Epithelial cell of esophagus (primary cell): ENCODE results near the gene CEP57L1.
A peak's percentile ranks its signal among the peaks of the same experiment; 100 is the strongest.

Source experiments
- DNase-seq: peaks from one replicate; pipeline ENCODE4 v3.0.0; 2010; ENCODE audit warnings: low read depth
- H3K4me3 ChIP-seq: 2 replicates; pipeline ENCODE4 v1.5.1; 2011; ENCODE audit warnings: mild to moderate bottlenecking, low read length, control low read depth
- TF ChIP-seq, protein P1 (sequence below): IDR thresholded peaks from 2 replicates; pipeline ENCODE4 v1.5.1; 2011; ENCODE audit warnings: low read depth, mild to moderate bottlenecking, low read length, control low read depth, inconsistent platforms; ENCODE audit not compliant: insufficient read depth; ENCODE audit errors: missing control alignments

CEP57L1 gene

DNA sequence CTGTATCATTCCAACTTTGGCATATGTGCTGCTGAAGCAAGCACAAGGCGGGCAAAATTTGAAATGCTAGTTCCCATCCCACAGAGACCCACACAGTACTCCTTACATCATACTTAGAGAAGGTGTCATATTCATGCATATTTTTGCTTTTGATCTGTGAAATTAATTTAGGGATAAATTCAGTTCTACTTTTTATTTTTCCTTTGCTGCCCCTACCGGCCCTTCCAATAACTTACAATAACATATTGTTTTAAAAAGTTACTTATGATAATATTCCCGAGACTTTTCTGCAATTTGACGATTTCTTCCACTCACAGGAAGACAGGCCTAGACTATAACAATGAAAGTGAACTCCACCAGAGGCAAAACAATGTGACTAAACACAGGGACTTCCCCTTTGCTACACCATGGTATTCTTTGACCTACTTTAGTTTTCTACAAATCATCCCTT, 35.7 kb upstream of the CEP57L1 start:
- DNase-seq: peak; percentile 72
- TF ChIP-seq, protein P1, sequence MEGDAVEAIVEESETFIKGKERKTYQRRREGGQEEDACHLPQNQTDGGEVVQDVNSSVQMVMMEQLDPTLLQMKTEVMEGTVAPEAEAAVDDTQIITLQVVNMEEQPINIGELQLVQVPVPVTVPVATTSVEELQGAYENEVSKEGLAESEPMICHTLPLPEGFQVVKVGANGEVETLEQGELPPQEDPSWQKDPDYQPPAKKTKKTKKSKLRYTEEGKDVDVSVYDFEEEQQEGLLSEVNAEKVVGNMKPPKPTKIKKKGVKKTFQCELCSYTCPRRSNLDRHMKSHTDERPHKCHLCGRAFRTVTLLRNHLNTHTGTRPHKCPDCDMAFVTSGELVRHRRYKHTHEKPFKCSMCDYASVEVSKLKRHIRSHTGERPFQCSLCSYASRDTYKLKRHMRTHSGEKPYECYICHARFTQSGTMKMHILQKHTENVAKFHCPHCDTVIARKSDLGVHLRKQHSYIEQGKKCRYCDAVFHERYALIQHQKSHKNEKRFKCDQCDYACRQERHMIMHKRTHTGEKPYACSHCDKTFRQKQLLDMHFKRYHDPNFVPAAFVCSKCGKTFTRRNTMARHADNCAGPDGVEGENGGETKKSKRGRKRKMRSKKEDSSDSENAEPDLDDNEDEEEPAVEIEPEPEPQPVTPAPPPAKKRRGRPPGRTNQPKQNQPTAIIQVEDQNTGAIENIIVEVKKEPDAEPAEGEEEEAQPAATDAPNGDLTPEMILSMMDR: peak; percentile 16
- no peak overlapping the region for H3K4me3 ChIP-seq

DNA sequence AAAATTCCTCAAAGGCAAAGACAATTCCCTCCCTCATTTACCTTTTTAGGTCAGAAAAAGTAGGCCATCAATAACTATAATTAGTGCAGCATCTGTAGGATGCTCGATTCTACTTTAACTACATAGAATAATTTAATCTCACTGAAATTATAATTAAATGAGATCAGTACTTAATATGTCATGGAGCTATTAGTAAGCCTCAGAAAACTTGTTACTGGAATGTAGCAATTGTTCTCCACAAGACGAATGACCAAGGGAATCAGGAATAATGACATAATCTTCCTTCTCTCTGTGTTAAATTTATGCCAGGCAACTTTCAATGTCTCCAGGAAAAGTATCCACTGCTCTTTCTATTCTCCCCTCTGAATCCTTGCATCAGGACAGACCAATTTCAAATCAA, 34.7 kb upstream of the CEP57L1 start:
- no peak overlapping the region for H3K4me3 ChIP-seq
- TF ChIP-seq, protein P1: no peak
- peak; percentile 43 for DNase-seq

DNA sequence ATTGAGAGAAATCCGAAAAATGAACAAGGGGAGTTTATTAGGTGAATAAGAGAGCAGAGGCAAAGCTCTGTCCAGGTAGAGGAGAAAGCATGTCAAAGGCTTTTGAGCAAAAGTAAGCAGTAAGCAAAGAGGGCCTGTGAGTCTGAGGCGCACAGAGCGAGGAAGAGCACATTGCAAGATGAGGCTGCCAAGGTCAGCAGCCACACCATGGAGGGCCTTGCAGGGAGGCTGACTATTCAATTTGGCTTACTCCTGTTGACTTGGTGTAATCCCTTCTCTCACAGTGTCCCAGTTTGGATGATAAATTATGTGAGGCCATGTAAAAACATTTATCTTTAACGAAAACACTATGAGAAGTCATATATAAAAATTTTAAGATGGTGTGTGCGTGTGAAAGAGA, 33.1 kb upstream of the CEP57L1 start:
- DNase-seq: no peak
- H3K4me3 ChIP-seq: no peak overlapping the region
- TF ChIP-seq, protein P1: no peak

DNA sequence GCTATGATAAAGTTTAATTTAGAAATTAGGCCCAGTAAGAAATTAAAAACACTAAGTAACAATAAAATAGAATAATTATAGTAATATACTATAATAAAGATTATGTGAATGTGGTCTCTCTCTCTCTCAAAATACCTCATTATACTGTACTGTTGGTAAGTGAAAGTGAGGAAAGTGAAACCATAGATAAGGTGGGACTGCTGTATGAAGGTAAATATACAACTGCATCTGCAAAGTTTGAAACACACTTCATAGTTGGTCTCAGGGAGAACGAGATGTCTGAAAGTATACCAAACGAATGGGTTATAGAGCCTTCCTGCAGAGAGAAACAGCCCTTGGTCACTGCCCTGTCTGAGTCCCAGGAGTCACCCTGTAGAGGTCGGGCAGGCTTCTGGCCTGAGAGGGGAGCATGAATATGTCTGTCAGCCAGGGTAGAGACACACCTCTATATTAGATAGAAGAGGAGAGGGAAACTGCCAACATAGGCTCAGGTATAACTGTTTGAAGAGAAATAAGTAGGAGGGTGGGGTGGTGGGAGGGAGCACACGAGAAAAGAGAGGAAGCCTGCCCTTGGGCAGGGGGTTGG, 32.4 kb upstream of the CEP57L1 start:
- TF ChIP-seq, protein P1: no peak
- no peak overlapping the region for H3K4me3 ChIP-seq
- DNase-seq: no peak

DNA sequence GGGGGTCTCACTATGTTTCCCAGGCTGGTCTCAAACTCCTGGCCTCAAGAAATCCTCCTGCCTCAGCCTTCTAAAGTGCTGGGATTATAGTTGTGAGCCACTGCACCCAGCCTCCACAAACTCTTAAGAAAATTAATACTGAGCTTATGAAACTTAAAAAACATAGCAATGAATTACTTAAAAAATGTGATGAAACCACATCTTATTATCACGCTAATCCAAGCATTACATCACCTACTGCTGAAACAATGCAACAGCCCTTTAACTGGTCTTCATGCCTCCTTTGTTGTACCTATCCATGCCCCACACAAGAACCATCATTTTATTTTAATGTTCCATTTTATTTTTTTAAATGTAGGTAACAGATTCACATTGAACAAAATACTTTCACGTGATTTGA, 25.6 kb upstream of the CEP57L1 start:
- no peak overlapping the region for H3K4me3 ChIP-seq
- peak; percentile 43 for DNase-seq
- TF ChIP-seq, protein P1: no peak

DNA sequence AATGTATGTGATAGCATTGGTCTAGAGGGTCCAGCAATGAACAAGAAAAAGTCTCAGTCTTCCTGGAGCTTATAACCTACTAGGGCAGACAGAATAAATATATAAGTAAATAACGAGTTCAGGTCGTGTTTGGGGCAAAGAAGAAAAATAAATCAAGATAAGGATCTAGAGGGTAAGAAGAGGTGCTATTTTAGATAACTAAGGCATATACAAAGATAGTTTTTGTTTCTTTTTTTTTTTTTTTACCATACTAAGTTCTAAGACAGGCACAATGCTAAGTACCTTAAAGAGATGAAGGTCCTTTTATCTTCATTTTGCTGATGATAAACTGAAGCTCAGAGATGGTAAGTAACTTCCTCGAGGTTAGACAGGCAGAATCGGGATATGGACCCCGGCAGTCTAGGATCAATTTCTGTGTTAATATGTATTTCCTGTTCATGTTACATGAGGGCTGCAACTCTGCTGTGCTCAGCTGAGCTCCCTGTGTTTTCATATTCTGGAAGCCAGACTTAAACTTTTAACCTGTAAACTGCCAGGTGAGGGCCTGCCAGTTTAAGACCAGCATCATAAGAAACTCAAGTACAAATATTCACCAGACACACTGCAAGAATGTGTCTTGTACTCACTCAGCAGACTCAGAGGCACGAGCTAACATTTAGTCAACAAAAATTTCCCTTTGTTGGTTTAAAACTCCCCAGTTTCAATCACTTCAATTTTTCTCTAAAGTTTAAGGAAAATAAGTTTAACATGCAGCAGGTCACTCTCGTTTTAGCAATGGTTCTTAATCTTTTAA, 24.0 kb upstream of the CEP57L1 start:
- no peak for DNase-seq
- H3K4me3 ChIP-seq: no peak overlapping the region
- TF ChIP-seq, protein P1: no peak
